Measurements from ENCODE around the gene RRP1. TPM values are rescaled to one million over a fixed set of nuclear protein-coding genes. Genes with fewer than 3 reads are reported as not detected.
"Not testable (repeated sequence)": the region's sequence is repeated elsewhere in the genome, so short reads cannot be mapped to it uniquely, and the experiment has no call there.

RRP1 gene
- polyA plus RNA-seq, 3 donors: 2.7 to 5.7 (median 4.6) TPM

DNA sequence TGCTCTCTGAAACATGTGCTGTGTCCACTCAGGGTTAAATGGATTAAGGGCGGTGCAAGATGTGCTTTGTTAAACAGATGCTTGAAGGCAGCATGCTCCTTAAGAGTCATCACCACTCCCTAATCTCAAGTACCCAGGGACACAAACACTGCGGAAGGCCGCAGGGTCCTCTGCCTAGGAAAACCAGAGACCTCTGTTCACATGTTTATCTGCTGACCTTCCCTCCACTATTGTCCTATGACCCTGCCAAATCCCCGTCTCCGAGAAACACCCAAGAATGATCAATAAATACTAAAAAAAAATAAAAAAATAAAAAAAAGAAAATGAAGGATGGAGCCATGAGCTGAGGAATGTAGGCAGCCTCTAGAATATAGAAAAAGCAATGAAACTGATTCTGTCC, 33.4 kb downstream of the RRP1 start:
- DNase-seq; H3K36me3 ChIP-seq (replicated peaks in 1 of 2; ENCODE audit: control insufficient read depth in 1 of 2, insufficient read depth in 2 of 2, low read length in 2 of 2); H3K36me3 Mint-ChIP-seq; H3K4me3 ChIP-seq (replicated peaks in 1 of 3; ENCODE audit: low read depth in 2 of 3, low read length in 3 of 3); H3K79me2 ChIP-seq (ENCODE audit: insufficient read depth, low read length); H3K9me3 Mint-ChIP-seq; H3K27ac Mint-ChIP-seq; H3K9me3 ChIP-seq (replicated peaks in 1 of 2; ENCODE audit: control insufficient read depth in 1 of 2, insufficient read depth in 1 of 2, low read length in 2 of 2); H3K4me3 Mint-ChIP-seq; H3K27me3 Mint-ChIP-seq (ENCODE audit: low read depth in 3 of 3); H3K27me3 ChIP-seq (ENCODE audit: control insufficient read depth in 2 of 2, insufficient read depth in 2 of 2, low read length in 2 of 2); intact Hi-C loops (cut with micrococcal nuclease); H3K4me2 ChIP-seq (replicated peaks; ENCODE audit: extremely low read depth, low read length, poor library complexity, severe bottlenecking); H3K9ac ChIP-seq (ENCODE audit: insufficient read depth, low read length, poor library complexity, severe bottlenecking); H3K27ac ChIP-seq (ENCODE audit: low read depth in 1 of 2, low read length in 2 of 2); H2AFZ ChIP-seq (ENCODE audit: insufficient read depth, low read depth, low read length, poor library complexity, severe bottlenecking); H4K20me1 ChIP-seq (ENCODE audit: insufficient read depth, low read length): not testable (repeated sequence)
- WGBS (ENCODE audit: insufficient coverage): no CpG with 5 or more reads among the region's 5 CpGs
- H3K4me1 ChIP-seq (ENCODE audit: control insufficient read depth in 1 of 2, insufficient read depth in 2 of 2, low read length in 2 of 2): peaks cover 47 to 60% of the 10 kb centered on the region in 2 donors
- H3K4me1 Mint-ChIP-seq: peaks cover 49% of the 10 kb centered on the region

DNA sequence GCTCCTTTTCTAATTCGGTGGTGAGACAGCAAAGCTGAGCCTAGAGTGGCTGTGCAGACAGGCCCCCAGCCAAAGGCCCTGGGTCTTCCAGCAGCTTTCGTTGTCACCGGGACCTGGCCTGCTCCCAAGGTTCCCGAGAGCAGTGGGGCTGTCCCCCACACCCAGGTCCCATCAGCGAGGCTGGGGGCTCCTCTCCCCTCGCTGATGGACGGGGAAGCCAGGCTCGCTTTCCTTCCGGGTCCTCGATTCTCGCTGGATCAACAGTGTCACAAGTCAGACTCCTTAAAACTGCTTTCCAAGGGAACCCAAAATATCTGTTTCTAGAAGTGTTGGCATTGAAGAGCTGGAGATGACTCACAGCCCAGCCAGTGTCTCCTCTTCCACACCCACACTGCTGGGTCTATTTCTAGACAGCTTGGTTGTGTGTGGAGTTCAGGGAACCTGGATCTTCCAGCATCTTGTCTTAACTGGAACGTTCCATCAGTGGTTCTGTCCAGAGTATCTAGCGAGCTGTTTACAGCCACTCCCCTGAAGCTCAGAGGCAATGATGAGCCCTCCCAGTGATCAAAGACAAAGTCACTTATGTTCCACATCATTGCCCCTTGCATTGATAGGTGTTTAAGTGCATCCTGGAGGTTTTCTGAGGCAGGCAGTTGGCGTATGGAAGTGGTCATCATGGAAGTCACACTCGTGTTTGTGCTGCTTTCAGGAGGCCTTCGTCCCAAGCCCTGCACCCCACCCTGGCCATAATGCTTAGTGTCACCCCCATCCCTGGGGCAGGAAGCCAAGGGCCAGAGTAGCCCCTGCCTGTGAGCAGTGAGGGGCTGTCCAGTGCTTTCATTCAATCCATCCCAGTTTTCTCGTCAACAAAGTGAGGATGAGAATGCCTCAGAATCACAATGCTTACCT, 35.2 kb downstream of the RRP1 start:
- DNase-seq: peak in 1 of 3 donors; percentile 7
- peak overlapping the region in 1 of 7 donors; percentile 45 for H3K27ac Mint-ChIP-seq
- no peaks in the 10 kb centered on the region for H3K27me3 ChIP-seq (ENCODE audit: control insufficient read depth in 2 of 2, insufficient read depth in 2 of 2, low read length in 2 of 2)
- no peaks in the 10 kb centered on the region for H3K36me3 ChIP-seq (replicated peaks in 1 of 2; ENCODE audit: control insufficient read depth in 1 of 2, insufficient read depth in 2 of 2, low read length in 2 of 2)
- H4K20me1 ChIP-seq (ENCODE audit: insufficient read depth, low read length): no peaks in the 10 kb centered on the region
- H3K9me3 ChIP-seq (replicated peaks in 1 of 2; ENCODE audit: control insufficient read depth in 1 of 2, insufficient read depth in 1 of 2, low read length in 2 of 2): no peaks in the 10 kb centered on the region
- no peaks in the 10 kb centered on the region for H3K79me2 ChIP-seq (ENCODE audit: insufficient read depth, low read length)
- no peak overlapping the region for H3K4me3 ChIP-seq (replicated peaks in 1 of 3; ENCODE audit: low read depth in 2 of 3, low read length in 3 of 3)
- peaks cover 0 to 3% (median 0%) of the 10 kb centered on the region in 7 donors for H3K9me3 Mint-ChIP-seq
- TF ChIP-seq, protein P1, sequence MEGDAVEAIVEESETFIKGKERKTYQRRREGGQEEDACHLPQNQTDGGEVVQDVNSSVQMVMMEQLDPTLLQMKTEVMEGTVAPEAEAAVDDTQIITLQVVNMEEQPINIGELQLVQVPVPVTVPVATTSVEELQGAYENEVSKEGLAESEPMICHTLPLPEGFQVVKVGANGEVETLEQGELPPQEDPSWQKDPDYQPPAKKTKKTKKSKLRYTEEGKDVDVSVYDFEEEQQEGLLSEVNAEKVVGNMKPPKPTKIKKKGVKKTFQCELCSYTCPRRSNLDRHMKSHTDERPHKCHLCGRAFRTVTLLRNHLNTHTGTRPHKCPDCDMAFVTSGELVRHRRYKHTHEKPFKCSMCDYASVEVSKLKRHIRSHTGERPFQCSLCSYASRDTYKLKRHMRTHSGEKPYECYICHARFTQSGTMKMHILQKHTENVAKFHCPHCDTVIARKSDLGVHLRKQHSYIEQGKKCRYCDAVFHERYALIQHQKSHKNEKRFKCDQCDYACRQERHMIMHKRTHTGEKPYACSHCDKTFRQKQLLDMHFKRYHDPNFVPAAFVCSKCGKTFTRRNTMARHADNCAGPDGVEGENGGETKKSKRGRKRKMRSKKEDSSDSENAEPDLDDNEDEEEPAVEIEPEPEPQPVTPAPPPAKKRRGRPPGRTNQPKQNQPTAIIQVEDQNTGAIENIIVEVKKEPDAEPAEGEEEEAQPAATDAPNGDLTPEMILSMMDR (IDR thresholded peaks at IDR 0.05): no peak
- peaks cover 35 to 49% of the 10 kb centered on the region in 2 donors for H3K4me1 ChIP-seq (ENCODE audit: control insufficient read depth in 1 of 2, insufficient read depth in 2 of 2, low read length in 2 of 2)
- H2AFZ ChIP-seq (ENCODE audit: insufficient read depth, low read depth, low read length, poor library complexity, severe bottlenecking): no peak overlapping the region
- WGBS (ENCODE audit: insufficient coverage): 94% methylated on average over 9 of the region's 17 CpGs
- peaks cover 45% of the 10 kb centered on the region for H3K4me1 Mint-ChIP-seq
- H3K4me2 ChIP-seq (replicated peaks; ENCODE audit: extremely low read depth, low read length, poor library complexity, severe bottlenecking): no peak overlapping the region
- no peak overlapping the region for H3K4me3 Mint-ChIP-seq
- H3K9ac ChIP-seq (ENCODE audit: insufficient read depth, low read length, poor library complexity, severe bottlenecking): no peak overlapping the region
- intact Hi-C loops (cut with micrococcal nuclease): no loop called here
- H3K27ac ChIP-seq (ENCODE audit: low read depth in 1 of 2, low read length in 2 of 2): no peak overlapping the region
- H3K27me3 Mint-ChIP-seq (ENCODE audit: low read depth in 3 of 3): peaks cover 3 to 9% (median 6%) of the 10 kb centered on the region in 3 donors
- no peaks in the 10 kb centered on the region for H3K36me3 Mint-ChIP-seq

Measured in CD14-positive monocyte (primary cell).